Measurements from ENCODE around the gene GP1BB. TPM values are rescaled to one million over a fixed set of nuclear protein-coding genes. Genes with fewer than 3 reads are reported as not detected.

Gene GP1BB
- total RNA-seq, 1 donor: 2.1 TPM

DNA sequence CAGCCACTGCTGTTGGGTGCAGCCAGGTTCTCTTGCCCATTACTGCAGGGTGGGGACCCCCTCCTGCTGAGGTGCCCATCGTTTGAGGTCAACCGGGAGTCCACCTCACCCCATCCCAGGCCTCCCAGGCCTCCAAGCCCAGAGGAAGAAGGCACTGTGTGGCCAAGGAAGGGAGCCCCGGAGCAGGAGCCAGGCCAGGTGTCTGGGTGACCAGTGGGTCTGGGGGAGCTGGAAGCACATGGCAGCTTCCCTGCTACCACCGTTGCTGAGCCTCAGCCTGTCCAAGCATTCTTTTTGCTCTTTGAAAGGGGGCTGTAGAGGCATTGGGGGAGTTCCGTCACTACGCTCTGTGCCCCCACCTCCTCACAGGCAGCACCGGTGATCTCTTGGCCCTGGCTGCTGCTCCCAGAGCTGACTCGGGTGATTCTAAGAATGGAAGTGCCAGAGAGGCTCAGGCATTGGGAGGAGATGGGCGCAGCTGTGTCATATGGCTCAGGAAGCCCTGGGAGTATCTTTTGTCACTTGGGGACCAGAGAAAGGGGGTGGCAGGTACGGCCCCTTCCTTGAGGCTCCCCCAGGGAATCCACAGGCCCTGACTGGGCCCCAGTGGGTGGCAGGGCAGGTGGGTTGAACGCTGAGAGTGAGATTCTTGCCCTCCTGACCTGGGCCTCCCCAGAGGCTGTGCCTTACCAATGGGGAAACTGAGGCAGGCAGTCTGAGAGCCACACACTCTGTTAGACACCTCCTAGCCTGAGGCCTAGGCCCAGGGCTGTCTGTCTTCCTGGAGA, 7.1 kb upstream of the GP1BB start:
- H3K4me3 ChIP-seq (ENCODE audit: low read depth, low read length): no peak overlapping the region
- TF ChIP-seq, protein P1, sequence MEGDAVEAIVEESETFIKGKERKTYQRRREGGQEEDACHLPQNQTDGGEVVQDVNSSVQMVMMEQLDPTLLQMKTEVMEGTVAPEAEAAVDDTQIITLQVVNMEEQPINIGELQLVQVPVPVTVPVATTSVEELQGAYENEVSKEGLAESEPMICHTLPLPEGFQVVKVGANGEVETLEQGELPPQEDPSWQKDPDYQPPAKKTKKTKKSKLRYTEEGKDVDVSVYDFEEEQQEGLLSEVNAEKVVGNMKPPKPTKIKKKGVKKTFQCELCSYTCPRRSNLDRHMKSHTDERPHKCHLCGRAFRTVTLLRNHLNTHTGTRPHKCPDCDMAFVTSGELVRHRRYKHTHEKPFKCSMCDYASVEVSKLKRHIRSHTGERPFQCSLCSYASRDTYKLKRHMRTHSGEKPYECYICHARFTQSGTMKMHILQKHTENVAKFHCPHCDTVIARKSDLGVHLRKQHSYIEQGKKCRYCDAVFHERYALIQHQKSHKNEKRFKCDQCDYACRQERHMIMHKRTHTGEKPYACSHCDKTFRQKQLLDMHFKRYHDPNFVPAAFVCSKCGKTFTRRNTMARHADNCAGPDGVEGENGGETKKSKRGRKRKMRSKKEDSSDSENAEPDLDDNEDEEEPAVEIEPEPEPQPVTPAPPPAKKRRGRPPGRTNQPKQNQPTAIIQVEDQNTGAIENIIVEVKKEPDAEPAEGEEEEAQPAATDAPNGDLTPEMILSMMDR (IDR thresholded peaks at IDR 0.05; ENCODE audit: insufficient read depth, low read length): no peak
- no peak for DNase-seq (ENCODE audit: low read depth)

DNA sequence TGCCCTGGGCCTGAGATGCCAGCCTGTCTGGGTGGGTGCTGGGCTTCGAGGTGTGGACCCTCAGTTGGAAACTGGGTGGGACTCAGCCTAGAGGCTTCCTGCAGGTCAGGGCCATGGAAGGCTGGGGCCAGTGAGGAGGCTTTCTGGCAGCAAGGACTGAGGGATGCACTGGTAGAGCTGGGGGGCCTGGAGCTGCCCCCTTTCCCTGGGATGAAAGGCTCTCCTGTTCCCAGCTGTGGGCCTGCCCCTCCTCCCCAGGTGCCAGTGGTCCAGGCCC, 6.6 kb upstream of the GP1BB start:
- H3K4me3 ChIP-seq (ENCODE audit: low read depth, low read length): no peak overlapping the region
- TF ChIP-seq, protein P1 (IDR thresholded peaks at IDR 0.05; ENCODE audit: insufficient read depth, low read length): no peak
- no peak for DNase-seq (ENCODE audit: low read depth)

DNA sequence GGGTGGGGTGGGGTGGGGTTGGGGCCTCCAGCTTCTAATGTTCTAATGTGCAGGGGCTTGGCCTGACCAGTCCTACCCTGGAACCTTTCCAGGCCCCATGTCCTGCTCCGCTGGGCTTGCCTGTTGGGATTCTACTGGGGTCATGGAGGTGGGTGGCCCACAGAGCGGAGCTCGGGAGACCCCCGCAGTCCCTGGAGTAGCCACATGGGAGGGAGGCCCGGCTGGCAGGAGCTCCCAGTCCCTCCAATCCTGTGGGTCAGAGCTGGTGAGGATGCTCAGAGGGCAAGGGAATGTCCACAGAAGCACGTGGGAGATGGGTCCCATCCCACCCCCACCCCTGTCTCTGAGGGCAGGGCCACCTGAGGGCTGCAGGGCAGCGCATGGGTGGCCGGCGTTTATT, 6.2 kb upstream of the GP1BB start:
- TF ChIP-seq, protein P1 (IDR thresholded peaks at IDR 0.05; ENCODE audit: insufficient read depth, low read length): no peak
- DNase-seq (ENCODE audit: low read depth): no peak
- no peak overlapping the region for H3K4me3 ChIP-seq (ENCODE audit: low read depth, low read length)

DNA sequence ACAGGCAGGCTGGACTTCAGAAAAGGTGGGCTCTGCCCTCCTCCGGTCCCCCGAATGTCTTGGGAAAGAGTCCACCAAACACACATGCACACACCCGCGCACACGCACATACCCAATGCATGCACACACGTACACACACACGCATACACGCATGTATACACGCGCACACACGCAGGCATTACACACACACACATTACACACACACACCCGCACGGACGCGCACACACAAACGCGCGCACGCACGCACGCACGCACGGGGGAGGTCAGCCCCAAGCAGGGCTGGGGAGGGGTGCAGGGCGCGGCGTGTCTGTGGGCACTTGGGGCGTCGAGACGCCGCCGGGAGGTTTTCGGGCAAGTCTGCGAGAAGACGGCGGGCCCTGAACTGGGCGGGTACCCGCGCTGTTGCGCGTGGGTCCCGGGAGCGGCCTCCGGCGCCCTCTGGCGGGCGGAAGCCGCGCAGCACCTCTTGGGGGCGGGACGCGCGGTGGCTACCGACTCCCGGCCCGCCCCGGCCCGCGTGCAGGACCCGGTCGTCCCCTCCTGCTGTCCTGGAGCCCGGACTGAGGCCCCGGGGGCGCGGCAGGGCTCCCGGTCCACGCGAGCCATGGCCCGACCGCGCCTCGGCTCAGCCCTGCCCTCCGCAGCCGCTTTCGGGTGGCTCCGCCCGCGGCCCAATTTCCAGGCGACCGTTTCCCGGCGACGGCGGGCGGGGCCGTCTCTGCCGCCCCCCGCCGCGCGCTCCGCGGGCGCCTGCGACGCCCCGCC, 5.5 kb upstream of the GP1BB start:
- peak; percentile 61 for DNase-seq (ENCODE audit: low read depth)
- H3K4me3 ChIP-seq (ENCODE audit: low read depth, low read length): peak overlapping the region; percentile 68
- TF ChIP-seq, protein P1 (IDR thresholded peaks at IDR 0.05; ENCODE audit: insufficient read depth, low read length): peak; percentile 74

DNA sequence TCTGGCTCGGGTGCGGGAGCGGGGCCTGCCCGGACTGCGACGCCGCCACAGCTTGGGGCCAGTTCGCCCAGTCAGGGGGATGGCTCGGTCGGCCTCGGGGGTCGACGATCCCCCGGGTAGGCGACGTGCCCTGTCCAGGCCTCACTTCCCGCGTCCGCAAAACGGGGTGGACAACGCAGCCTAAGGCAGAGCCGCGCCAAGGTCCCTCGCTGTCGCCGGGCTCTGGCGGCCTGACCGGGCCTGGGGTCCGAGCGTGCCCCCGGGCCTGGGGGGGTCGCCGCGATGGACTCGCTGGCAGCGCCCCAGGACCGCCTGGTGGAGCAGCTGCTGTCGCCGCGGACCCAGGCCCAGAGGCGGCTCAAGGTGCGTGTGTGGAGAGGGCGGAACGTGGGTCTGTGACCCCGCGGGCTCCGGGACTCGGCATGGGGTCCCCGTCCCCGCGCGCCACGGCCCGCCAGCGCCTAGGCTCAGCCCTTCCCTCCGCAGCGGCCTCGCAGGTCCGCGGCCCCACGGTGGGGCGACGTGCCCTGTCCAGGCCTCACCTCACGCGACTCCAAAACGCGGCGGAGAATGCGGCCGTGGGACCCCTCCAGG, 4.8 kb upstream of the GP1BB start:
- peak overlapping the region; percentile 68 for H3K4me3 ChIP-seq (ENCODE audit: low read depth, low read length)
- TF ChIP-seq, protein P1 (IDR thresholded peaks at IDR 0.05; ENCODE audit: insufficient read depth, low read length): no peak
- no peak for DNase-seq (ENCODE audit: low read depth)

DNA sequence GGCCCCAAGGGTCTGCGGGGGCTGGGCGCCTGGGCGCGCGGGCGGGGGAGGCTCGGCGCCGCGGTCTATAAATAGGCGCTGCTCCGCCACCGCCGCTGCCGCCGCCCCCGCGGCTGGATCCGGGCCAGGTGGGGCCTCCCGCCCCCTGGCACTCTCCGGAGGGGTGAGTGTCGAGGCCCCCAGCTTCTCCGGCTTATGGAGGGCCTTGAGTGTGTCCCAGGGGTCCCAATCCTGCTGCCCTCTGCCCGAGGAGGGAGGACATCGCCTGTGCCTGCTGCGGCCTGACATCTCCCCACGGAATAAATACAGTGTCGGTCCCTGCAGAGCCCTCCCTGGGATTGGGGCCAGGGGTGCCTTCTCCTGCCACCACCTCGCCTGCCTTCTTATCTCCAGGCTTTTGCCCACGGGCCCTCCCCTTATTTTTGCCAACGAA, 4.3 kb upstream of the GP1BB start:
- TF ChIP-seq, protein P1 (IDR thresholded peaks at IDR 0.05; ENCODE audit: insufficient read depth, low read length): no peak
- DNase-seq (ENCODE audit: low read depth): no peak
- peak overlapping the region; percentile 68 for H3K4me3 ChIP-seq (ENCODE audit: low read depth, low read length)

Measured in fibroblast of the aortic adventitia (primary cell).